Stomach (tissue), 4 donors: ENCODE data around the gene STAT1.

Source experiments
- EP300 ChIP-seq: sonication (generic); formaldehyde crosslinking; IDR thresholded peaks from one replicate; pipeline ENCODE4 v1.6.1; 2017; ENCODE audit warnings: antibody characterized with exemption
- POLR2A ChIP-seq, 4 donors: fragments of 450-650 bp; IDR thresholded peaks; one replicate each; pipeline ENCODE4 v1.6.1; 2016; ENCODE audit warnings: antibody characterized with exemption in 4 of 4, control low read depth in 2 of 4, mild to moderate bottlenecking in 1 of 4, moderate library complexity in 1 of 4
- TF ChIP-seq, protein P1 (sequence below), 7 experiments: fragments of 450-650 bp in 4 of 7; fragments of 200-600 bp in 3 of 7; sonication (generic) in 3 of 7; IDR thresholded peaks; one replicate each; pipeline ENCODE4 v1.5.1; 2016 to 2019; ENCODE audit warnings: antibody characterized with exemption in 7 of 7, control low read depth in 2 of 7, mild to moderate bottlenecking in 1 of 7

DNA sequence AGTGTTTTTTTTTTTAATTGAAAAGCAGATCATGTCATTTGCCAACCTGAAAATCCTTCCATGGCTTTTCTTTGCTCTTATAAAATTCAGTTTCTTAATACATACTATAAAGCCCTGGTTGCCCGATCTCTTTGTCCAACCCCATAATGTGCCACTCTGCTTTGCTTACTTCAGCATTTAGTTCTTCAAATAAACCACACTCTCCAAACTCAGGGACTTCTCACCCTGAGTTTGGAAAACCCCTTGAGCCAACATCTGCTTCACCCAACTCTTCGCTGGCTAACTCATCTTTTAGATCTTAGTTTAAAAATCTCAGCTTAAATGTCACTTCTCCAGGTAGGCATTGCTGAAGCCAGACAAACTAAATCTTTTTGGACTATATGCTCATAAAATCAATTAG, 1.3 kb upstream of the STAT1 start:
- TF ChIP-seq EP300: no peak
- no peak for TF ChIP-seq POLR2A (IDR thresholded peaks at IDR 0.05)
- TF ChIP-seq, protein P1, sequence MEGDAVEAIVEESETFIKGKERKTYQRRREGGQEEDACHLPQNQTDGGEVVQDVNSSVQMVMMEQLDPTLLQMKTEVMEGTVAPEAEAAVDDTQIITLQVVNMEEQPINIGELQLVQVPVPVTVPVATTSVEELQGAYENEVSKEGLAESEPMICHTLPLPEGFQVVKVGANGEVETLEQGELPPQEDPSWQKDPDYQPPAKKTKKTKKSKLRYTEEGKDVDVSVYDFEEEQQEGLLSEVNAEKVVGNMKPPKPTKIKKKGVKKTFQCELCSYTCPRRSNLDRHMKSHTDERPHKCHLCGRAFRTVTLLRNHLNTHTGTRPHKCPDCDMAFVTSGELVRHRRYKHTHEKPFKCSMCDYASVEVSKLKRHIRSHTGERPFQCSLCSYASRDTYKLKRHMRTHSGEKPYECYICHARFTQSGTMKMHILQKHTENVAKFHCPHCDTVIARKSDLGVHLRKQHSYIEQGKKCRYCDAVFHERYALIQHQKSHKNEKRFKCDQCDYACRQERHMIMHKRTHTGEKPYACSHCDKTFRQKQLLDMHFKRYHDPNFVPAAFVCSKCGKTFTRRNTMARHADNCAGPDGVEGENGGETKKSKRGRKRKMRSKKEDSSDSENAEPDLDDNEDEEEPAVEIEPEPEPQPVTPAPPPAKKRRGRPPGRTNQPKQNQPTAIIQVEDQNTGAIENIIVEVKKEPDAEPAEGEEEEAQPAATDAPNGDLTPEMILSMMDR (IDR thresholded peaks at IDR 0.05): no peak
